ENCODE measurements around the gene KIRREL3.

GRCh38 chr11:126727381-126727780 lies 273.2 kb downstream of the KIRREL3 start:
- TF ChIP-seq CTCF (optimal IDR thresholded peaks at IDR 0.05 in 1 of 3, IDR thresholded peaks at IDR 0.05 in 1 of 3, conservative IDR thresholded peaks at IDR 0.05 in 1 of 3; ENCODE audit: extremely low read depth in 1 of 3, insufficient read depth in 2 of 3, low read length in 3 of 3) (no peak), EZH2 (IDR thresholded peaks at IDR 0.05; ENCODE audit: low read length) (no peak)
